Esophagus muscularis mucosa (tissue), 4 donors: ENCODE measurements around the gene NADSYN1. TPM values are rescaled to one million over a fixed set of nuclear protein-coding genes. Genes with fewer than 3 reads are reported as not detected.

ENCODE experiments used
- DNase-seq: peaks from one replicate; pipeline ENCODE4 v3.0.0-alpha.2; 2017; ENCODE audit errors: extremely low spot score
- H3K27ac ChIP-seq, 4 donors: fragments of 200-600 bp; sonication (generic); replicated peaks in 1 of 4; 1 replicate in 3 of 4; 2 replicates in 1 of 4; pipeline ENCODE4 v1.5.1; 2016 to 2019; ENCODE audit warnings: mild to moderate bottlenecking in 1 of 4
- H3K27me3 ChIP-seq, 4 donors: fragments of 200-600 bp; sonication (generic); one replicate each; pipeline versions ENCODE4 v1.5.1 to v1.6.0; 2016 to 2019
- H3K36me3 ChIP-seq, 4 donors: fragments of 200-600 bp; sonication (generic); one replicate each; pipeline ENCODE4 v1.5.1; 2016 to 2019
- H3K4me1 ChIP-seq, 4 donors: fragments of 200-600 bp; sonication (generic); one replicate each; pipeline ENCODE4 v1.5.1; 2016 to 2019
- H3K4me3 ChIP-seq, 4 donors: fragments of 200-600 bp; sonication (generic); 1 replicate in 2 of 4; 2 replicates in 2 of 4; pipeline ENCODE4 v1.5.1; 2016 to 2019; ENCODE audit warnings: mild to moderate bottlenecking in 4 of 4, moderate library complexity in 1 of 4
- H3K9me3 ChIP-seq, 4 donors: fragments of 200-600 bp; sonication (generic); 1 replicate in 3 of 4; 2 replicates in 1 of 4; pipeline ENCODE4 v1.5.1; 2016 to 2019
- CTCF ChIP-seq, 3 experiments: fragments of 200-600 bp in 2 of 3; fragments of 450-650 bp in 1 of 3; sonication (generic) in 2 of 3; IDR thresholded peaks; one replicate each; pipeline ENCODE4 v1.5.1; 2017 to 2019; ENCODE audit warnings: antibody characterized with exemption in 3 of 3, mild to moderate bottlenecking in 2 of 3, moderate library complexity in 1 of 3
- EP300 ChIP-seq: sonication (generic); formaldehyde crosslinking; IDR thresholded peaks from one replicate; pipeline ENCODE4 v1.6.1; 2017; ENCODE audit warnings: antibody characterized with exemption
- POLR2A ChIP-seq: fragments of 450-650 bp; IDR thresholded peaks from one replicate; pipeline ENCODE4 v1.6.1; 2017; ENCODE audit warnings: antibody characterized with exemption, moderate library complexity, mild to moderate bottlenecking, low read depth
- POLR2AphosphoS5 ChIP-seq, 2 donors: sonication (generic); formaldehyde crosslinking; IDR thresholded peaks; one replicate each; pipeline ENCODE4 v1.6.1; 2017; ENCODE audit warnings: antibody characterized with exemption in 2 of 2
- WGBS: methylation state at CpG from one replicate; pipeline ENCODE4 v1.1.5; 2018; 5-methylcytosine and 5-hydroxymethylcytosine counted together
- intact Hi-C: fragments of 100-400 bp; cut with DNase I; formaldehyde crosslinking; loops from one replicate; pipeline ENCODE4 v1.15.1; 2023
- total RNA-seq, 4 donors: library from RNA; depleted of rRNA; stranded (reverse); fragments of >200 nt; gene quantifications; one replicate each; pipeline versions ENCODE4 v1.1.0 to v1.2.1, GENCODE V29; 2016

Gene NADSYN1
- total RNA-seq, 4 donors from 2014 or later = 38.4 to 44.4 (median 42.2) TPM

DNA sequence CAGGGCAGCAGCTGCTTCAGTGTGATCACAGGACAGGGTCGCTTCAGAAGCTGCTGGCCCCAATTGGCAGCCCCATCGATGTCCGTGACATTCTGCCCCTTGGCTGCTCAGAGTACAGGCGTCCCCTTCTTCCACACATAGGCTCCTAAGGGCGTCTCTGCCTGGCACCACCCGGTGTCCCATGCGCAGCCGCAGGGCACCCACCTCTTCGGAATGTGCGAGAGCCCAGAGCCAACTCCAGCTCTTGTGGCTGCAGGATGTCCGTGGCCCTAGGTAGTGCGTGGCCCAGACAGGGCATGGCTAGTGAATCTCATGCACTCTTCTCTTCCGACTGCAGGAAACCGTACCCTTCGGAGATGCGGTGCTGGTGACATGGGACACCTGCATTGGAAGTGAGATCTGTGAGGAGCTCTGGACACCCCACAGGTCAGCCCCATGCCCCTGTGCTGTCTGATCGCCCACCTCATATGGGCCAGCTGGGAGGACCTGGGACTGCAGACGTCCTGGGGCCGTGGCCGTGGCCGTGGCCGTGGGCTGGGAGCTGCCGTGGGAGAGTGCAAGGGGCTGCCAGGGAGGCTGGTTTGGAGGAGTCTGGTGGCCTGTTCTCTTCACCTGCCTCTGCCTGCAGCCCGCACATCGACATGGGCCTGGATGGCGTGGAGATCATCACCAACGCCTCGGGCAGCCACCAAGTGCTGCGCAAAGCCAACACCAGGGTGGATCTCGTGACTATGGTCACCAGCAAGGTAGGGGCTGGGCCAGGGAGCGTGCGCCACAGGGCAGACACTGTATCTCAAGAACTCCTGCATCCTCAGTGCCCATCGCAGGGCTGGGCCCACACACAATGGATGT lies 20.2 kb downstream of the NADSYN1 start:
- peaks cover 56 to 75% (median 66%) of the 10 kb centered on the region in 4 donors for H3K36me3 ChIP-seq
- no peak overlapping the region for H3K27ac ChIP-seq
- H3K4me3 ChIP-seq = no peak overlapping the region
- no peak for TF ChIP-seq POLR2AphosphoS5 (IDR thresholded peaks at IDR 0.05)
- TF ChIP-seq EP300 = no peak
- no peak for TF ChIP-seq POLR2A
- TF ChIP-seq CTCF (IDR thresholded peaks at IDR 0.05) = no peak
- 93% methylated on average over 26 of the region's 33 CpGs for WGBS
- intact Hi-C loops = no loop called here
- no peak for DNase-seq
- H3K4me1 ChIP-seq = no peaks in the 10 kb centered on the region
- H3K27me3 ChIP-seq = no peaks in the 10 kb centered on the region
- H3K9me3 ChIP-seq = no peaks in the 10 kb centered on the region

DNA sequence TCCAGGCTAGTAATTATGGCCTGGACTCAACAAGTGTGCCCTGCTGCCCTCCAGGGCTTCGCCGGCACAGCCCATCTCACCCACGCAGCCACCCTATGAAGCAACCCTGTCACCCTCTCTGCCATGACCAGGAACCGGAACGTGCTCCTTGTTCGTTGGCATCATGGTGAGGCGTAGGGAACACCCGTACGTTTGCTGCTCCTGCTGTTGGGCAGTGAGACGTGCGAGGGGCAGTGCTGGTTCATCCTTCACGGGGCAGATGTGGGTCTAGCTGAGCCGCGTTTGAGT lies 20.7 kb downstream of the NADSYN1 start:
- Histone ChIP-seq H3K27ac (no peak overlapping the region), H3K36me3 (peaks cover 61 to 80% (median 72%) of the 10 kb centered on the region in 4 donors), H3K4me1 (no peaks in the 10 kb centered on the region), H3K9me3 (no peaks in the 10 kb centered on the region), H3K4me3 (no peak overlapping the region), H3K27me3 (no peaks in the 10 kb centered on the region)
- TF ChIP-seq POLR2A = no peak
- no peak for TF ChIP-seq EP300
- TF ChIP-seq POLR2AphosphoS5 (IDR thresholded peaks at IDR 0.05) = no peak
- no peak for TF ChIP-seq CTCF (IDR thresholded peaks at IDR 0.05)
- no peak for DNase-seq
- WGBS = 98% methylated on average over 11 of the region's 14 CpGs
- intact Hi-C loops = no loop called here

DNA sequence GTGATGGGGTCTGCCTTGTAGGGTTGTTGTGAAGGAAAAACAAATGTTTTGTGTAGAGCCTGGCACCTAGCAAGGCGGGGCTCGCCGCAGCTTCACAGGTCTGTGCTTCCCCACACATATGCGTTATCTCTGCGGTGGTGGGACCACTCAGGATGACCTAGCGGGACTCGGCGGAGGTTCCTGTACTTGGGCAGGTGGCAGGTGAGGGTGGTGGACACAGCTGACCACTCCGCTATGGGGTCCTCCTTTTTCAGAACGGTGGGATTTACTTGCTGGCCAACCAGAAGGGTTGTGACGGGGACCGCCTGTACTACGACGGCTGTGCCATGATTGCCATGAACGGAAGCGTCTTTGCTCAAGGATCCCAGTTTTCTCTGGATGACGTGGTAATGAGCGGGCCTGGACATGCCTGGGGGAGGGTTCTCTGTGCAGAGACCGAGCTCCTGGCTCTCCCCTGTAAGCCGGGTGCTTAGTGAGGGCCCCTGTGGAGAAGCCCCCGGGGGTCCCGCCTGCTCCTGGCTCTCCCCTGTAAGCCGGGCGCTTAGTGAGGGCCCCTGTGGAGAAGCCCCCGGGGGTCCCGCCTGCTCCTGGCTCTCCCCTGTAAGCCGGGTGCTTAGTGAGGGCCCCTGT lies 21.3 kb downstream of the NADSYN1 start:
- intact Hi-C loops = no loop called here
- 100% methylated on average over 8 of the region's 27 CpGs for WGBS
- DNase-seq = no peak
- H3K4me1 ChIP-seq = no peaks in the 10 kb centered on the region
- TF ChIP-seq POLR2AphosphoS5 (IDR thresholded peaks at IDR 0.05) = no peak
- TF ChIP-seq POLR2A = no peak
- TF ChIP-seq CTCF (IDR thresholded peaks at IDR 0.05) = no peak
- no peak for TF ChIP-seq EP300
- peaks cover 65 to 85% (median 77%) of the 10 kb centered on the region in 4 donors for H3K36me3 ChIP-seq
- H3K27me3 ChIP-seq = no peaks in the 10 kb centered on the region
- H3K27ac ChIP-seq = no peak overlapping the region
- no peaks in the 10 kb centered on the region for H3K9me3 ChIP-seq
- H3K4me3 ChIP-seq = no peak overlapping the region

GRCh38 chr11:71474771-71475483 lies 21.9 kb downstream of the NADSYN1 start:
- H3K27me3 ChIP-seq = no peaks in the 10 kb centered on the region
- intact Hi-C loops = no loop called here
- no peaks in the 10 kb centered on the region for H3K4me1 ChIP-seq
- no peak for DNase-seq
- no peaks in the 10 kb centered on the region for H3K9me3 ChIP-seq
- H3K36me3 ChIP-seq = peaks cover 71 to 92% (median 83%) of the 10 kb centered on the region in 4 donors
- 96% methylated on average over 24 of the region's 26 CpGs for WGBS
- H3K4me3 ChIP-seq = no peak overlapping the region
- no peak overlapping the region for H3K27ac ChIP-seq
- no peak for TF ChIP-seq CTCF (IDR thresholded peaks at IDR 0.05)
- TF ChIP-seq EP300 = no peak
- TF ChIP-seq POLR2AphosphoS5 (IDR thresholded peaks at IDR 0.05) = no peak
- no peak for TF ChIP-seq POLR2A
